GM21737 (cell line): ENCODE results near the gene MRLN.
"Not testable (repeated sequence)": the region's sequence is repeated elsewhere in the genome, so short reads cannot be mapped to it uniquely, and the experiment has no call there.

Experiments
- ATAC-seq: cut with Tn5 transposase; IDR thresholded peaks from one replicate; pipeline ENCODE4 v1.9.1; 2021; ENCODE audit warnings: mild to moderate bottlenecking, moderate library complexity; ENCODE audit not compliant: unreplicated experiment

Gene MRLN

DNA sequence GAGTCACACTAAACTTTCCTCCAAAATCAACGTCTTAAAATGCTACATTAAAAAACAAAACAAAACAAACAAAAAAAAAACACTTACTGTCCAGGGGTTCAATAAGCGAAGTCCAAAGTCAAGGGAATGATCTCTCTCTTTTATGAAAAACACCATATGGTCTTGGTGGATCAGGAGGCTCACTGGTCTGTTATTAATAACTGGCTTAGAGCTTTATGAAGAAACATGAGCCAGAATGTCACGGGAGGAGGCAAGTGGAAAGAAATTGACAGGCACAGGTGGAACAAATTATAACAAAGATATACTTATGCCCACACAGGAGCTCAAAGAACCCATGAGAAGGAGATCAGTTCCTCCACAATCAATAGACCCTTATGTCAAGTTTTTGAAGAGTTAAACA, at the start of gene MRLN:
Gene MRLN, minus strand, starts transcription at position 189 of the 400 bp plus-strand sequence.
- no peak for ATAC-seq

DNA sequence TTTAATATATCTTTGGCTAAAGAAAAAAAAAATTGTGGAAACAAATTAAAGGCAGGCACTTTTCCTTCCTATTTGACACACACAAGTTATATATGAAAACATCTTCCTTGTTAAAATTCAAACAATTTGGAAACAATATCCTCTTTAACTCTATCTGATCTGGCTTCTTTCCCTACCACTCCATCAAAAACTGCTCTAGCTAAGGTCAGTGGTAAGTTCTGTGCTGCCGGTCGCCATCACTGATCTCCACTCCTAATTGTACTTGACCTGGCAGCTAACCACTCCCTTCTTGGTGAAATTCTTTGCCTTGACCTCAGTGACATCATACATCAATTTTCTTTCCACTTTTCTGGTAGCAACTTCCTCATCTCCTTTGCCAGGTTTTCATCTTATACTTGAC, 47.9 kb upstream of the MRLN start:
- ATAC-seq, result no peak

DNA sequence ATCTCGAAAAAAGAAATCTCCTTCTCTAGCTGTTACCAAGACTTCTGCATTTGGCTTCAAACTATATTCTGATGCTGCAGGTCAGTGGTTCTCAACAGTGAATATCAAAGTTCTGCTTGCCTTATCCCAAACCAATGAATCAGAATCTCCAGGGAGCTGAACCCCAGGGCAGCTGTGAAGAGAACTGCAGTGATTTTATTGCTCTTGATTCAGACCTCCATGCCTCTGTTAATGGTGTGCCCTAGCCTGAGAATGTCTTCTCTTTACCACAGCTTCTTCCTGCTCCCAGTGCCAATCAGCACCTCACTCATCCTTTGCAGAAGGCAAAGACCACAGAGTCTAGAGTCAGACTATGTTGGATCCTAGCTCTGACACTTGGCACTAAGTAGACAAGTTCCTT, 46.2 kb upstream of the MRLN start:
- ATAC-seq, result no peak

DNA sequence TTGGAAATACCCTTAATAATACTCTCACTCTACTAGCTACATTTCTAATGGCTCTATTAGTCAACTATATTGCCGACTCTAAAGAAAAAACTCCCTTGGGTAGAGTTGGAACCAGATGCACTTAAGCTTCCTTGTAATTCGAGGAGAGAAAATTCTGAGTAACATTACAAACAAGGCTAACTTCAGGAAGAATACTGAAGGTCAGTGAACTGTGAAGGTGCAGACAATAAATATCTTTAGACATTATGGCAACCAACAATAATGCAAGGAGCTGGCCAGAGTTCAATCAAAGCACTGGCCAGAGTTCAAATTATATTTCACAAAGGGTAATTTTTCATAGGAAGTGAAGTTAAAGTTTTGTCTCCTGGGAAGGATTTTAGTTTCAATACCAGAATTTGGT, 40.7 kb upstream of the MRLN start:
- ATAC-seq, result no peak

DNA sequence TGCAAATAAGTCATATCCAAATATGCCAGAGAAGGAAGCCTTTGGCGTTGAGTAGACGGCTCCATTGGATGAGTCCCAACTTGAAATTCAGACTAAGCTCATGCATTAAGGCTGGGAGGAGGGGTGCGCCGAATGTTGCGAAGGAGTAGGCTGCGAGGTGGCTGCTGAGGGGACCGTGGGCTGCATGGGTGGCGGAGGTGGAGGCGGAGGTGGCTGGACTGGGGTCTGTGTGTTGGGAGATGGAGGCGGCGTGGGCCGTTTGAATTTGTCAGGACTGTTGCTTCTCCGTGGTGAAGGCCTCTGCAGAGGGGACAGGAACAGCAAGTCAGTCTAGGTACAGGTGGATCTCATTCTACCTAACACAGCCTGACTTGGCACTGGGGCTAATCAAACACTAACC, 39.6 kb upstream of the MRLN start:
- no peak for ATAC-seq

DNA sequence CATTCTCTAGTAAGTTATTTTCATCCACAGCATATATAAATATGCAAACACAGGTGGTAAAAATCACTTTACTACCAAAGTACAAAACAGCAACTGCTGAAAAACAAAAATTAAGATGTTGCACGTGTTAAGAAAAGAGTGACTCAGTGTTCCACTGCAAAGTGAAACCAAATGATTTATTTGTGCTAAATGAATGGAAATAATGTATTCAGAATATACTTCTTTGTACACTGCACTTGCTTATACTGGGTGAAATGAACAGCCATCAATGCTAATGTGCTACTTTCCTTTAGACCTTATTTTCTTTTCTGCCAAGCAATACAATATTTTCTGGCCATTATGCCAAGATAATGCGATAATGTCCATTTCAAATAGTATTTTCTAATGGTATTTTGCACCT, 38.3 kb upstream of the MRLN start:
- ATAC-seq, result no peak

DNA sequence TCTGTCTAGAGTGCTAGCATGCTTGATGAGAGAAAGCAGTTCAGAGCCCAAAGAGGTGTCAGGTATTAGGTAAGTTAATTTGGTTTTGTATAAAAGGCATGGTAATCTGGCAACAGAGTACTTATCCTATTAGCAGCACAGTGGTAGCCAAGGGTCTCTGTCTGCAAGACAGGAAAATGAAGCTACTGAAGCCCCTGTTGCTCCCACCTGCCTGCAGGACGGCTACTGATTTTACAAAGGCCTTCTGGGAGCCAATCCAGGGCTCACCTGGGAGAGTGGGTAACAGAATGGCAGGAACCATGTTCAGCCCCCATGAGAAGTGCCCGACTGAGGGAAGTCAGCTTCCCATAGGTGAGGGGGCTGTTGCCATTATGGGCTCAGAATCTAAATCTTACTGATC, 36.8 kb upstream of the MRLN start:
- not testable (repeated sequence) for ATAC-seq

DNA sequence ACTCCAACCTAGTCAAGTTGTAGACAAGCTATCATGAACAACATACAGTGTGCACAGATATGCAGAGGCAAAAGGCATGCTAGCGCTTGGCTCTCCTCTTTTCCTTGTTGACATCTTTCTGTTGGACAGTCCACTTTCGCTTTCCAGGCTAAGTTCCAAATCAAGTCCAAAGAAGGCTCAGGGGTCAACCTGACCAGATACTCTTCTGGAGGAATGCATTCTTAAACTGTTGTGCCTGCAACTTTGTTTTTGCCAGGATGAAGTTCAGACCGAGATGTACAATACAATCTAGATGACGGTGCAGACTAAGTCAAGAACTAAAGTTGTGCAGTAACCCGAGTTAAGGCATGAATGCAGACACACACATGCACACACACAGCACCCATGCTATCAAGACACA, 35.7 kb upstream of the MRLN start:
- not testable (repeated sequence) for ATAC-seq

DNA sequence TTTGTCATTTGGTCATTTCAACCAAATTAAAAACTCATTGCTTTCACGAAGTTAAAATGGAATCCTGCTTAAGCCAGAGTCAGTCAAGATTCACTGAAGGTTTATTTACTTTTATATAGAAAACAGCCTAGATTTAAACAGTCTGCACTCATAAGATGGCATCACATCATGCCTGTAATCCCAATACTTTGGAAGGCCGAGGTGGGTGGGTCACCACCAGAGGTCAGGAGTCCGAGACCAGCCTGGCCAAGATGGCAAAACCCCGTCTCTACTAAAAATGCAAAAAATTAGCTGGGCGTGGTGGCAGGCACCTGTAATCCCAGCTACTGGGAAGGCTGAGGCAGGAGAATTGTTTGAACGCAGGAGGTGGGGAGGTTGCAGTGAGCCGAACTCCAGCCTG, 33.8 kb upstream of the MRLN start:
- not testable (repeated sequence) for ATAC-seq

DNA sequence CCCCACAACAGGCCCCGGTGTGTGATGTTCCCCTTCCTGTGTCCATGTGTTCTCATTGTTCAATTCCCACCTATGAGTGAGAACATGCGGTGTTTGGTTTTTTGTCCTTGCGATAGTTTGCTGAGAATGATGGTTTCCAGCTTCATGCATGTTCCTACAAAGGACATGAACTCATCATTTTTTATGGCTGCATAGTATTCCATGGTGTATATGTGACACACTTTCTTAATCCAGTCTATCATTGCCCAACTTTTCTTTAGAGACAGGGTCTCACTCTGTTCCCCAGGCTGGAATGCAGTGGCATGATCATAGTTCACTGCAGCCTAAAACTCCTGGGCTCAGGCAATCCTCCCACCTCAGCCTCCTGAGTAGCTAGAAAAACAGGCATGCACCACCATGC, 32.2 kb upstream of the MRLN start:
- ATAC-seq, result not testable (repeated sequence)

DNA sequence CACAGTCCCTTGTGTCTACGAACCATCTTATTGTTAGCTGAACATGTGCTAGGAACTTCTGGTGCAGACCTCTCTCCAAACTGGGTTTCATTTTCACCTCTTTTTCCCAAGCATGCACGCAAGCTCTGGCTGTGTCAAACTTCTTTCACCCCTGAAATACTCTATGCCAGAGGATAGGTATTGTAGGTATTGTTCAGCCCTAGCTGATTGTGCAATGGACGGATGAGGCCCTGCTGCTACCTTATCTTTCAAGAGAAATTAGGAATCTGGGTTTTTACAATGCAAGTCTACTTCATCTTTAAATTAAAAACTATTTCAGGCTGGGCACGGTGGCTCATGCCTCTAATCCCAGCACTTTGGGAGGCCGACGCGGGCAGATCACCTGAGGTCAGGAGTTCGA, 28.3 kb upstream of the MRLN start:
- ATAC-seq, result no peak

DNA sequence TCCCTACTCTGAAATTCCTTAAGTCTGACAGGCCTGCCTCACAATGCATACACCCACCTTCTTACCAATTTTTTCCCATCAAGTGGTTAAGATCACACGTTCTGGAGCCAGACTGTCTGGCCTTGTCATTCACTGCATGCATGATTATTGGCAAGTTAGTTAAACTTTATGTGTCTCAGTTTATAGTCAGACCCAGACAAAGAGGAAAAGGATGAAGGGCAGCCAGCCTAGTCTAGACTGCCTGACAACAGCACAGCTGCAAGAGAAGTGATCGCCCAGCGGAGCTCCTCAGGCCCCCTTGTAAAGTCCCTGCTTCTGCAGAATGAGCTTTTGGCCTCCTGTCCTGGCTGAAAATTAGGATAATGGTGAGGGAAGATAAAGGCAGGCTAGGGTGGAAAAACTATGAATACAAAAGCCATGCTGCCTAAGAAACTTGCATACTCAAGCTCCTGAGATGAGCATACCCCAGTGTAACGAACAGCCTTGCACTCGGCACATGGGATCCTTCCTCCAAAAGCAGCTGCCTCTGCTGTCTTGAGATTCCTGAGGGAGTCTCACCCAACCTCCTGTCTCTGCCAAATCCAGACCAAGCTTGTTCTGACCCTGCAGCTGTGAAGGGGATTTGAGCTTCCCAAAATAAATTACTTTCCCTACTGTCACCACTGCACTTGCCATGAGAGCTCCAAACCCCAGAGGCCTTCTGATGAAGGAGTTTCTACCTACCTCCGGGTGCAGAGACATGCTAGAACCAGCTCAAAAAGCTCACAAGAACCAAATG, 26.7 kb upstream of the MRLN start:
- no peak for ATAC-seq

DNA sequence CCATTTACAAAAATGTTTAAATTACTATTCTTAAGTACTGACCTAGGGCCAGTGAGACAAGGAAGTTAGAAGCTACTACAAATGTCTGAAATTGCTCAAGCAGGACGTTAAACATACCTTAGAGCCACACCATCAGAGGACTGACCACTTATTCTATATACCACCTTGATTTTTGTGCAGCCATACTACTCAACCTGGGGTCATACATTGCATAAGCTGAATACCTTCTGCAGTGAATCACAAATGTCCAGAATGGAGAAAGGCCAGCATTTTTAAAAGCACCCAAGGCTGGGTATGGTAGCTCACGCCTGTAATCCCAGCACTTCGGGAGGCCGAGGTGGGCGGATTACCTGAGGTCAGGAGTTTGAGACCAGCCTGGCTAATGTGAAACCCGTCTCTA, 21.2 kb upstream of the MRLN start:
- ATAC-seq, result no peak

DNA sequence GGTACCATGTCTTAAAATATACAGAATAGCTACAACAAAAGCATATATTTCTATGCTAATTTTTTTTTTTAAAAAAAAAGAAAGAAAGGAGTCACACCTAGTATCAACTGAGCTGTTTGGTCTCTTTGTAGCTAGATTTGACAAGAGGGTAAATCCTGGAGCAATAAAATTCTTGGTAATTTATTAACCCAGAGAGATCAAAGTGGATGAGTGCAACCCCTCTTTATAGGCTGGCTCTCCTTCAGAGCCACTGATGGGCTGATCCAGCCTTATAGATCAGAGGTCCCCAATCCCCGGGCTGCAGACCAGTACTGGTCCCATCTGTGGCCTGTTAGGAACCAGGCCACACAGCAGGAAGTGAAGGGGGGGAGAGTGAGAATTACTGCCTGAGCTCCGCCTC, 19.8 kb upstream of the MRLN start:
- ATAC-seq, result no peak

DNA sequence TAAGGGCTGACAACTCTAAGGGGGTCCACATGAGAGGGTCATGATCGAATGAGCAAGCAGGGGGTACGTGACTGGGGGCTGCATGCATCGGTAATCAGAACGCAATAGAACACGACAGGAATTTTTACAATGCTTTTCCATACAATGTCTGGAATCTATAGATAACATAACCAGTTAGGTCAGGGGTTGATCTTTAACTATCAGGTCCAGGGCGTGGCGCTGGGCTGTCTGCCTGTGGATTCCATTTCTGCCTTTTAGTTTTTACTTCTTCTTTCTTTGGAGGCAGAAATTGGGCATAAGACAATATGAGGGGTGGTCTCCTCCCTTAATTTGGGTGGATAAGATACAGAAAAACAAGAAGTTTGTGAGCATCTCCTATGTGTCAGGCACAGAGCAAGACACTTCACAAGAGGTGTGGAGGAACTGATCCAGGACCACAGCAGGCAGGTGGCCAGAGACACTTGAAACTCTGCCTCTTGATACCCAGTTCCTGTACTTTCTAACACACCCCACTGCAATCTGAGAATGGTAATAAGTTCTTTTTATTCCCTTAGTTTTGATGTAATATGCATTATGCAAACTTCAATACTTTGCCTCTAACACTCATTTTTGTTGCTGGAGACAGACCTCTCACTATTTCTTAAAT, 18.0 kb upstream of the MRLN start:
- ATAC-seq, result no peak

DNA sequence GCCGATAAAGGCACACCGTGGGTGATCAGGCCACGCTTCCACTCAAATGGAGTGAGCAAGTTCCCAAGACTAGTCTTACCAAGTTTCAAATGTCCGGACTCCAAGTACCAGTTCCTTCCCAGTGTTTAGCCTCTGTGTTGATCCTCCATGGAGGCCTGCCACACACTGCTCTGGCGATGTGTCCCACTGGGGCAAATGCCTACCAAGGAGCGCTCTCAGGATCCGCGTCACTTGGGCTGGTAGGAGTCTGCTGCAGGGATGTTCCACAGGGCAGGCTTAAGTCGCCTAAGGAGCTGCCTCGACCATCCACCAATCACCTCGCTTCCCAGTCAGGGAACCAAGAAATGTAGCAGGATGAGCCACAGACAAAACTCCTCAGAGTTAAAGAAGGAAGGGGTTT, 17.4 kb upstream of the MRLN start:
- no peak for ATAC-seq

DNA sequence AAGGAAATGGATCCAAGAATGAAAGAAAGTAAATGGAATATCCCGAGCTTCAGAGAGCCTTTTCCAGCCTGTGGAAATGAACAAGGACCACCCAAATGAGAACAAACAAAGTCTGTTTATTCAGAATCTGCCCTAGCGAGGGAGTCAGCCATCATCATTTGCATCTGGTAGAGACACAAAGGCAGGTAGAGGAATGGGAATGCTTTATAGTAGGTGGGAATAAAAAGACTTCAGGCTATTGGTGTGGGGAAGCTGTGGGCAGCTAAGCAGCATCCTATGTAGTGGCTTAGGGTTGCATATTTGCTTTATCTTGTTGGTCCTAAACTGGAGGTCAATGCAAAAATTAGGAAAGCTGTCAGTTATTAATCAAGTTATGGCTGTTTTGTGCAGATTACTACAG, 9.2 kb upstream of the MRLN start:
- no peak for ATAC-seq

DNA sequence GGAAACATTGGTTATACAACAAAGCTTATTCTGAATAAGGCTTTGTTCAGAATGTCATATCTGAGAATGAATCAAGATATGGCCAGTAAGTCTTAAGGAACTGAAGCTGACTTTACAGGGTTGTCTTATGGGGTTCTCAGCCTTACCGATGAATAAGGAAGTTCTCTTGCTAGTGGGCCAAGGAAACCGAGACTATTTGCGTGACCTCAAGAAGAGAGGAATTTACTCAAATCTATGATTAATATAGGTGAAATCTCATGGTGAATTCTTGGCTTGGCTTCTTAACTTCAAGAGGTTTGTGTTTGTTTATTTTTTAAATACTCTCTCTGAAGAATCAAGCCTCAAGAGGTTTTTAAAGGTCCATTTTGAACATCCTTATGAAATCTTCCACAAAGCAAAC, 4.7 kb upstream of the MRLN start:
- no peak for ATAC-seq

DNA sequence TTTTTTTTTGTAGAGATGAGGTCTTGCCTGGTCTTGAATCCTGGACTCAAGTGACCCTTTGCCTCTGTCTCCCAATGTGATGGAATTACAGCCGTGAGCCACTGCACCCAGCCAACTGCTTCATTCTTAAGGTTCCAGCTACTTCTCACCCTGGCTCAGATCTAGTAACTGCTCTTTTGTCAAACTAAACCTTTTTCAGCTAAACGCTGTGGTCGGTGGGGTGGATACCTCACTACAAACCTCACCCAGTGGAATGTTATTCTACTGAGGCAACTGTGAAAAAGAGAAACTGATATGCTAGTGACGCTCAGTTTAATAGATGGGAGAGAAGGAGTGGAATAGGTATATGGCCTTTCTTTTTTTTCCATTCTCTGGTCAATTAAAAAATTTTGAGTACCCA, 1.7 kb upstream of the MRLN start:
- no peak for ATAC-seq

DNA sequence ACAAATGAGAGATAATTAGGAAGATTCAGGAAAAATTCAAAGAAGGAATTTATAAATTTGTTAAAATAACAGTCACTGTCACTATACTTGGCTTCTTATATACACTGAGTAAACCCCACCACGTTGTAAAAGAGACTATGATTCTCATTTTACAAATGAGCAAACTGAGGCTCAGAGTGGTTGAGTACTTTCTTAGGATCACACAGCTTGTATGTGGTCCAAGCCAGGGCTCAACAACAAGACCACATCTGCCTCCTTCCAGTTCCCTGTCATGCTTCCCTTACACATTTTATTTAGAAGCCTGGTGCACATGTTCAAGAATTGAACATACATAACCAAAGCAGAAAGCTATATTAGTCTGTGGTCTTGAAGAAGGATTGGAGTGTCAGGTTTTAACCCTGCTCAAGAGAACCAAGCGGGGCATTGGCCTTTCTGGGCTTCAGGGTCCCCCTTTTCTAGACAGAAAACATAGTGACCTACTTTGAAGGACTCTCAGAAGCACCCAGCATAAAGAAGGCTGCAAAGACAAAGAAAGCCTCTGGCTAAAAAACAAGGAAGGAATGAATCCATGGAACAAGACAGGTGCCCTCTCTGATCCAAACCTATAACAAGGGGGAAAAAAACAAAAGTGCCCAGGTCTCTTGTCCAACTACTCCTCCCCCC, 846 bp downstream of the MRLN start:
- ATAC-seq, result no peak

DNA sequence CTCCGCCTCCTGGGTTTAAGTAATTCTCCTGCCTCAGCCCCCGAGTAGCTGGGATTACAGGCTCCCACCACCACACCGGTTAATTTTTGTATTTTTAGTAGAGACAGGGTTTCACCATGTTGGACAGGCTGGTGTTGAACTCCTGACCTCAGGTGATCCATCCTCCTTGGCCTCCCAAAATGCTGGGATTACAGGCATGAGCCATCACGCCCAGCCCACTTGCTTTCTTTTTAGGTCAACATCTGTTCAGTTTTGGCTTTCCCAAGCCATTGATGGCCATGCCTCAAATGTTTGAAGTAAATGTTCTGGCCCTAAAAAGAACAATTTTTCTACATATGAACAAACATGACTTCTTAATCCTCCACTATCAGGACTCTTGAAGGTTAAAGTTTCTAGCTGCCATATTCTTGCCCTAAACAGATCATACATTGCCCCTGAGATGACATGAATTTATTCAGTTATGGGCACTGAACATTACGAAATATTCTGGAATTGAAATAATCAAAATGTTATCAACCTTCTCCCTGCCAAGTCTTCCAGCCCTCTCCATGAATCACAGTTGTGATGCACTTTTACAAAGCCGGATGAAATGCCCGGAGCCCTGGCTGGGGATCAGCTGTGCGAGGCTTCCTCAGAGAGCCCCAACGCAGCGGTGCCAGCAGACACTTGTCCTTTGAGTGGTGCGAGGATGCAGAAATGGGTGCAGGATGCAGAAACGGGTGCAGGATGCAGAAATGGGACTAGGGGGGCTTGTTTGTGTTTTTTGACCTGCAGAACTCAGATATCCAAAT, 2.9 kb downstream of the MRLN start:
- no peak for ATAC-seq
